HepG2 (cell line): ENCODE results near the gene FNDC3B. TPM values are rescaled to one million over a fixed set of nuclear protein-coding genes. Genes with fewer than 3 reads are reported as not detected.

Source experiments
- ATAC-seq: fragments of 200-7000 bp; cut with Tn5 transposase; 3 replicates; pipeline ENCODE4 v1.9.1; 2020; ENCODE audit warnings: mild to moderate bottlenecking, moderate library complexity
- BruUV-seq: library from RNA; stranded (reverse); fragments of 400-500 nt; replicated peaks from 2 replicates; lab custom pipeline; 2021; lab: Mats Ljungman, UMichigan
- CTCF ChIA-PET: fragments of 300-600 bp; formaldehyde crosslinking; extraction: SDS; loops from one replicate; lab custom pipeline; 2021; ENCODE audit warnings: low total read pairs, inconsistent platforms, low intra/inter-chr PET ratio; lab: Yijun Ruan, JAX
- POLR2A ChIA-PET: fragments of 350-600 bp; sonication (Branson Sonifier 250); formaldehyde crosslinking; loops from one replicate; lab custom pipeline; 2020; ENCODE audit warnings: antibody characterized with exemption, inconsistent platforms; lab: Yijun Ruan, JAX
- DNase-seq: peaks from one replicate; pipeline ENCODE4 v3.0.0-alpha.2; 2015; ENCODE audit warnings: low spot score
- FAIRE-seq: peaks from 3 replicates; lab custom pipeline; 2011; peaks lifted over from hg19 to GRCh38; lab: Jason Lieb, UNC
- H2AFZ ChIP-seq: one replicate; pipeline ENCODE4 v1.6.1; 2011; ENCODE audit warnings: low read length, inconsistent platforms
- H3K27ac ChIP-seq: fragments of 300-600 bp; 3 replicates; pipeline ENCODE4 v1.8.0; 2011; ENCODE audit warnings: mixed run types, mild to moderate bottlenecking, mixed read lengths, low read length, inconsistent platforms; ENCODE audit not compliant: insufficient read depth; ENCODE audit errors: extremely low read length
- H3K27me3 ChIP-seq, 2 experiments: fragments of 200-600 bp in 1 of 2; 2 replicates in 1 of 2; 3 replicates in 1 of 2; pipeline versions ENCODE4 v1.6.0 to v1.8.0; 2011; ENCODE audit warnings: low read length in 2 of 2, mild to moderate bottlenecking in 2 of 2, moderate library complexity in 2 of 2, inconsistent platforms in 1 of 2; ENCODE audit not compliant: insufficient read depth in 2 of 2, control insufficient read depth in 1 of 2
- H3K36me3 ChIP-seq, 2 experiments: fragments of 200-600 bp in 1 of 2; replicated peaks in 1 of 2; 2 replicates in 1 of 2; 3 replicates in 1 of 2; pipeline versions ENCODE4 v1.5.1 to v1.8.0; 2011; ENCODE audit warnings: low read length in 2 of 2, inconsistent platforms in 1 of 2; ENCODE audit not compliant: insufficient read depth in 2 of 2, control insufficient read depth in 1 of 2
- H3K4me1 ChIP-seq: 2 replicates; pipeline ENCODE4 v1.5.1; 2012; ENCODE audit warnings: low read length, inconsistent platforms; ENCODE audit not compliant: insufficient read depth
- H3K4me2 ChIP-seq: 2 replicates; pipeline ENCODE4 v1.6.0; 2011; ENCODE audit warnings: low read depth, low read length, inconsistent platforms
- H3K4me3 ChIP-seq, 3 experiments: fragments of 200-600 bp in 1 of 3; sonication (generic), shearing (Covaris generic) in 1 of 3; replicated peaks in 1 of 3; 2 replicates each; pipeline ENCODE4 v1.5.1; 2011 to 2016; ENCODE audit warnings: low read length in 3 of 3, inconsistent platforms in 2 of 3, low read depth in 2 of 3, mild to moderate bottlenecking in 2 of 3, control low read depth in 1 of 3, mixed read lengths in 1 of 3; ENCODE audit not compliant: insufficient read depth in 1 of 3
- H3K79me2 ChIP-seq: one replicate; pipeline ENCODE4 v1.6.1; 2011; ENCODE audit warnings: low read length, inconsistent platforms; ENCODE audit not compliant: insufficient read depth
- H3K9ac ChIP-seq: 2 replicates; pipeline ENCODE4 v1.6.0; 2011; ENCODE audit warnings: mild to moderate bottlenecking, low read depth, low read length, inconsistent platforms; ENCODE audit not compliant: insufficient read depth
- H3K9me3 ChIP-seq: 2 replicates; pipeline ENCODE4 v1.5.1; 2012; ENCODE audit warnings: mild to moderate bottlenecking, low read length
- H4K20me1 ChIP-seq: 2 replicates; pipeline ENCODE4 v1.6.0; 2011; ENCODE audit warnings: inconsistent platforms, mild to moderate bottlenecking, low read length, moderate library complexity; ENCODE audit not compliant: insufficient read depth
- CSRNP2 ChIP-seq: sonication (generic); formaldehyde crosslinking; conservative IDR thresholded peaks from 2 replicates; pipeline ENCODE4 v1.8.0; 2022; ENCODE audit warnings: low read depth, missing genetic modification reagents
- ELF4 ChIP-seq: sonication (generic); formaldehyde crosslinking; IDR thresholded peaks from 2 replicates; pipeline ENCODE4 v1.5.0; 2020; ENCODE audit warnings: missing genetic modification reagents, mild to moderate bottlenecking, moderate library complexity, borderline replicate concordance
- GZF1 ChIP-seq: sonication (generic); formaldehyde crosslinking; IDR thresholded peaks from 2 replicates; pipeline ENCODE4 v1.5.1; 2020; ENCODE audit warnings: mild to moderate bottlenecking, missing genetic modification reagents
- NFE2L2 ChIP-seq: fragments of 150-350 bp; IDR thresholded peaks from 2 replicates; pipeline ENCODE4 v1.6.1; 2014; ENCODE audit warnings: low read length
- PHB2 ChIP-seq: fragments of 450-650 bp; IDR thresholded peaks from 2 replicates; pipeline ENCODE4 v1.6.1; 2018; ENCODE audit not compliant: partially characterized antibody
- RBM22 ChIP-seq: fragments of 200-400 bp; formaldehyde crosslinking; optimal IDR thresholded peaks from 2 replicates; pipeline ENCODE3; 2017; ENCODE audit warnings: mild to moderate bottlenecking, low read length, moderate library complexity
- SRY ChIP-seq: sonication (generic); formaldehyde crosslinking; IDR thresholded peaks from 2 replicates; pipeline ENCODE4 v1.8.0; 2022; ENCODE audit warnings: mild to moderate bottlenecking, missing genetic modification reagents
- TCF7L2 ChIP-seq: IDR thresholded peaks from 2 replicates; pipeline ENCODE4 v1.6.1; 2011; ENCODE audit warnings: mild to moderate bottlenecking, low read depth, low read length, moderate library complexity
- ZNF678 ChIP-seq: sonication (generic); formaldehyde crosslinking; IDR thresholded peaks from 2 replicates; pipeline ENCODE4 v1.4.0; 2020; ENCODE audit warnings: mild to moderate bottlenecking, missing genetic modification reagents
- WGBS: methylation state at CpG from one replicate; pipeline ENCODE4 v1.1.6; 2017; ENCODE audit warnings: low lambda C conversion rate; 5-methylcytosine and 5-hydroxymethylcytosine counted together
- in situ Hi-C: cut with HindIII; loops from 2 replicates; pipeline ENCODE4 v1.10.0; 2017; ENCODE audit warnings: low pct_unique_long_range_greater_than_20kb; ENCODE audit not compliant: extremely low pct_ligation_motif_present
- intact Hi-C: fragments of 100-400 bp; cut with micrococcal nuclease; formaldehyde crosslinking; loops from one replicate; pipeline ENCODE4 v1.10.0; 2022; ENCODE audit not compliant: unreplicated experiment
- polyA plus RNA-seq, 8 experiments: library from polyadenylated mRNA; depleted of rRNA in 3 of 8; stranded (reverse) in 7 of 8; unstranded in 1 of 8; fragments of >200 nt; fragmentation: Illumina TruSeq in 4 of 8; extraction: Trizol in 4 of 8; gene quantifications; 2 replicates each; pipeline versions ENCODE4 v1.2.1 to v1.2.3, GENCODE V29; 2011 to 2016; ENCODE audit warnings: low read depth in 4 of 8, missing spikeins in 1 of 8, mixed read lengths in 1 of 8; ENCODE audit not compliant: insufficient read depth in 1 of 8
- total RNA-seq, 5 experiments: library from RNA; depleted of rRNA; stranded (reverse); fragments of >200 nt; fragmentation: Illumina TruSeq; extraction: Trizol; gene quantifications; 2 replicates each; pipeline ENCODE4 v1.2.3, GENCODE V29; 2016; ENCODE audit warnings: low read depth in 1 of 5
- TF ChIP-seq, protein P1 (sequence below): sonication (generic); formaldehyde crosslinking; IDR thresholded peaks from 2 replicates; pipeline ENCODE4 v1.9.0; 2021; ENCODE audit warnings: missing genetic modification reagents, borderline replicate concordance
- TF ChIP-seq, protein P2 (sequence below): sonication (generic); formaldehyde crosslinking; IDR thresholded peaks from 2 replicates; pipeline ENCODE4 v1.4.0; 2020; ENCODE audit warnings: missing genetic modification reagents

The FNDC3B gene
- total and polyA plus RNA-seq, 2 of the 13 experiments (the other 11 are each of a cell fraction or from before 2014, with no cell fraction given): 74.8 to 103 TPM

DNA sequence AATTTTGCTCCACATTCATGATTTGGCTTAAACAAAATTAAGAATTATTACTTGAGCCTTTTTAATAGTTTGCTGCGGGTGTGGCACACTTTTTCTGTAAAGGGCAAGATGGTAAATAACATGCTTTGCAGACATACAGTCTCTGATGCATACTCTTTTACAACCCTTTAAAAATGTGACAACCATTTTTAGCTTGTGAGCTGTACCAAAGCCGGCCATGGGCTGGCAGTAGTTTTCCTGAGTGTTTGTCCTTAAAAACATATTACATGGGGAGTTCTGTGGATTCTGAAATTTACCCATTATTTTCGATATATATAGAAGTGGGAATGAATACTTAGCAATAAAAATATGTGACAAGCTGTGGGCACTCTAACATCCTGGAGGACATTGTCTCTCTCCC is 163.4 kb downstream of the FNDC3B start:
- WGBS: 70% methylated on average over 3 of the region's 3 CpGs
- peaks cover 94% of the 10 kb centered on the region for H4K20me1 ChIP-seq
- intact Hi-C loops: loop anchor here (2.0 kb wide), 1 partner anchor 22 kb away; no protein-coding TSS in a partner anchor
- H3K4me1 ChIP-seq: peaks cover 80% of the 10 kb centered on the region
- H3K27ac ChIP-seq: peak overlapping the region; percentile 71
- H3K4me3 ChIP-seq: no peak overlapping the region
- TF ChIP-seq PHB2 (no peak), ELF4 (CRISPR knock-in tag) (no peak), RBM22 (peak; percentile 23)
- DNase-seq (no peak), FAIRE-seq (no peak), ATAC-seq (no peak)
- H3K79me2 ChIP-seq: peaks cover 92% of the 10 kb centered on the region
- H3K9me3 ChIP-seq: no peaks in the 10 kb centered on the region
- H2AFZ ChIP-seq: no peak overlapping the region
- ChIA-PET CTCF (no interaction called here), POLR2A (interaction anchor here (1.3 to 1.4 kb wide), 2 partner anchors 62 to 102 kb away, joined by 4 to 8 read pairs; no protein-coding TSS in a partner anchor)
- peak overlapping the region; percentile 25 for H3K4me2 ChIP-seq
- in situ Hi-C loops: no loop called here
- no peak overlapping the region; the same call in 1 of the 2 replicates for H3K9ac ChIP-seq
- peaks cover 15 to 26% of the 10 kb centered on the region in 2 experiments for H3K36me3 ChIP-seq
- H3K27me3 ChIP-seq: no peaks in the 10 kb centered on the region
- BruUV-seq: no TSS peak

DNA sequence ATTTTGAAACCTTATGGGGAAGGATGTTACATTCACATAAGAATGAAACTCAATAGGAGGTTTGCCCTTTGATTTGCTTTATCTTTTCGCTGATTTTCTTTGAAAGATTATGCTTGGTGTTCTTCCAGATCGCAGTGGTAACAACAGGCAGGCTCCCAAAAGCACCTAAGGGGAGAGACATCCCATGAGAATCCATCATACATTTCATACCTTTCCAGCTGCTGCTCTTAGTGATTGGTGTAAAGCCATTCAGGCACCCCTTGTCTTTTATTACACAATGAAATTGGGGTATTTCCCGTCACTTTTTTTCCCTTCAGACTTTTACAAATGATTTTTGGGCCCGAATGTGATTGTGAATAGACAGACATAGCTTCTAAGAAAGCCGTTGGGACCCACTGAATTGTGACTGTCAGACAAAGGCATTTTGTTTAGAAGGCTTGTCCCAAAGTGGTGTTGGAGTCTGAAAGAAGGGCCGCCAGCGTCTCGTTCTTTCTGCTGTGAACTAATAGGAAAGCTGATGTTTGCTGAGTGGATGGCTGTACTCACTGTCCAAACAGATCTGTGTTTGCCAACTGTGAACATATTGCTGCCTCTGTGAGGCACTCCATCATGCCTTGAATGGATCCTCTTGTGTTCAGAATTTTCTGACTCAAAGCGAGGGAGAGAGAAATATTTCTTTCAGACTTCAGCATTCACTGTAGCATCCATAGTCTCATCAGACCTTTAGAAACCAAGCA is 164.3 kb downstream of the FNDC3B start:
- Histone ChIP-seq H2AFZ (no peak overlapping the region), H3K9me3 (no peaks in the 10 kb centered on the region), H3K4me1 (peaks cover 75% of the 10 kb centered on the region), H3K27me3 (no peaks in the 10 kb centered on the region), H3K27ac (peak overlapping the region; percentile 71), H3K4me3 (peak overlapping the region in 2 of 3 experiments; percentile 8 to 9; a peak in 2 of 6 replicates), H3K9ac (peak overlapping the region; percentile 20; the same call in 1 of the 2 replicates), H3K36me3 (peaks cover 13 to 23% of the 10 kb centered on the region in 2 experiments), H4K20me1 (peaks cover 94% of the 10 kb centered on the region), H3K4me2 (peak overlapping the region; percentile 41), H3K79me2 (peaks cover 92% of the 10 kb centered on the region)
- WGBS: 1% methylated on average over 9 of the region's 9 CpGs
- in situ Hi-C loops: no loop called here
- CTCF ChIA-PET: no interaction called here
- POLR2A ChIA-PET: interaction anchor here (0.8 to 1.5 kb wide), 5 partner anchors 24 to 394 kb away, joined by 3 to 8 read pairs (median 4); partner anchors contain the start of gene PLD1
- FAIRE-seq: peak; percentile 100
- intact Hi-C loops: loop anchor here (2.0 kb wide), 1 partner anchor 23 kb away; no protein-coding TSS in a partner anchor
- DNase-seq: peak; percentile 98
- peak; percentile 94 for ATAC-seq
- BruUV-seq: TSS peak; percentile 63
- TF ChIP-seq ZNF678 (no peak), SRY (CRISPR knock-in tag) (no peak), NFE2L2 (no peak), CSRNP2 (CRISPR knock-in tag) (no peak), TCF7L2 (no peak), GZF1 (CRISPR knock-in tag) (no peak)
- TF ChIP-seq, protein P1, sequence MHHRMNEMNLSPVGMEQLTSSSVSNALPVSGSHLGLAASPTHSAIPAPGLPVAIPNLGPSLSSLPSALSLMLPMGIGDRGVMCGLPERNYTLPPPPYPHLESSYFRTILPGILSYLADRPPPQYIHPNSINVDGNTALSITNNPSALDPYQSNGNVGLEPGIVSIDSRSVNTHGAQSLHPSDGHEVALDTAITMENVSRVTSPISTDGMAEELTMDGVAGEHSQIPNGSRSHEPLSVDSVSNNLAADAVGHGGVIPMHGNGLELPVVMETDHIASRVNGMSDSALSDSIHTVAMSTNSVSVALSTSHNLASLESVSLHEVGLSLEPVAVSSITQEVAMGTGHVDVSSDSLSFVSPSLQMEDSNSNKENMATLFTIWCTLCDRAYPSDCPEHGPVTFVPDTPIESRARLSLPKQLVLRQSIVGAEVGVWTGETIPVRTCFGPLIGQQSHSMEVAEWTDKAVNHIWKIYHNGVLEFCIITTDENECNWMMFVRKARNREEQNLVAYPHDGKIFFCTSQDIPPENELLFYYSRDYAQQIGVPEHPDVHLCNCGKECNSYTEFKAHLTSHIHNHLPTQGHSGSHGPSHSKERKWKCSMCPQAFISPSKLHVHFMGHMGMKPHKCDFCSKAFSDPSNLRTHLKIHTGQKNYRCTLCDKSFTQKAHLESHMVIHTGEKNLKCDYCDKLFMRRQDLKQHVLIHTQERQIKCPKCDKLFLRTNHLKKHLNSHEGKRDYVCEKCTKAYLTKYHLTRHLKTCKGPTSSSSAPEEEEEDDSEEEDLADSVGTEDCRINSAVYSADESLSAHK (CRISPR knock-in tag): no peak
- TF ChIP-seq, protein P2, sequence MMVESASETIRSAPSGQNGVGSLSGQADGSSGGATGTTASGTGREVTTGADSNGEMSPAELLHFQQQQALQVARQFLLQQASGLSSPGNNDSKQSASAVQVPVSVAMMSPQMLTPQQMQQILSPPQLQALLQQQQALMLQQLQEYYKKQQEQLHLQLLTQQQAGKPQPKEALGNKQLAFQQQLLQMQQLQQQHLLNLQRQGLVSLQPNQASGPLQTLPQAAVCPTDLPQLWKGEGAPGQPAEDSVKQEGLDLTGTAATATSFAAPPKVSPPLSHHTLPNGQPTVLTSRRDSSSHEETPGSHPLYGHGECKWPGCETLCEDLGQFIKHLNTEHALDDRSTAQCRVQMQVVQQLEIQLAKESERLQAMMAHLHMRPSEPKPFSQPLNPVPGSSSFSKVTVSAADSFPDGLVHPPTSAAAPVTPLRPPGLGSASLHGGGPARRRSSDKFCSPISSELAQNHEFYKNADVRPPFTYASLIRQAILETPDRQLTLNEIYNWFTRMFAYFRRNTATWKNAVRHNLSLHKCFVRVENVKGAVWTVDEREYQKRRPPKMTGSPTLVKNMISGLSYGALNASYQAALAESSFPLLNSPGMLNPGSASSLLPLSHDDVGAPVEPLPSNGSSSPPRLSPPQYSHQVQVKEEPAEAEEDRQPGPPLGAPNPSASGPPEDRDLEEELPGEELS (CRISPR knock-in tag): peak; percentile 89
